ENCODE results near the gene NR5A2. TPM values are rescaled to one million over a fixed set of nuclear protein-coding genes. Genes with fewer than 3 reads are reported as not detected.

Gene NR5A2
- total RNA-seq, 4 donors from 2014 or later: 5.0 to 21.5 (median 11.8) TPM

DNA sequence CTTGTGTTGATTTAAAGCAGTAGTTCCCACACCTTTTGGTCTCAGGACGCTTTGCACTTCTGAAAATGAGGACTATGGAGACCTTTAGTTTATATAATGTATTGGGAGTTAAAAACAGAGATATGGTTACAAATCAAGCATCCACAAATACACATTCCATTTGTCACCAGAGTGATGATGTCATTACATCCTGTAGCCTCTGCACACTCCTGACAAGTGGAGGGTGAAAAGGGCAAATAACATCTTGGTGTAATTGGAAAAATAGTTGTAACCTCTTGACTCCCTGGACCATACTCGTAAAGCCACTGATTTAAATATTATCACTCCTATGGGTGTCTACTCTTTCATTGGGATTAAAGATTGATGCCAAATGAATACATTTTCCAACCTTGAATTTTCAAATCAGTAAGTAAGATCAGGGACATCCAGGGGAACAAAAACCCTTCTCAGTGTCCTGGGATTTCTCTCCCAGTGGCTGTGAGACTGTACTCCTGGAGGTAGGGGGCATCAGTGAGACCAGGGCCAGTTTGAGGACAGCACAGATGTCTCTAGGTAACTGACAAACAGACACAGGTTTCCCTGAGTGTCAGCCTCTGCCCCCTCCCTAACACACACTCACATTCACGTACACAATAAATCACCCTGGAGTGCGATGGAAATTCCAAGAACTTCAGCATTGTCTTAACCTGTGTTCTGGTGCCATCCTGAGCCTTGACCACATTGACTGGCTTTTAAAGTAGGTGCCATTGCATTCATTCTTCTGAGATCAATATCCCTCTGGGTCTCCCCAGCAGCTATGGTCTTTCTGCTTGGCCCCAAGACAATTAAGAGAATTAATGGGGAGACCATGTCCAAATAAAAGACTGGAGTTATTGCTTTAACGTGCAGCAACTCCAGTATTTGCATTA, 63.0 kb downstream of the NR5A2 start:
- TF ChIP-seq, protein P1, sequence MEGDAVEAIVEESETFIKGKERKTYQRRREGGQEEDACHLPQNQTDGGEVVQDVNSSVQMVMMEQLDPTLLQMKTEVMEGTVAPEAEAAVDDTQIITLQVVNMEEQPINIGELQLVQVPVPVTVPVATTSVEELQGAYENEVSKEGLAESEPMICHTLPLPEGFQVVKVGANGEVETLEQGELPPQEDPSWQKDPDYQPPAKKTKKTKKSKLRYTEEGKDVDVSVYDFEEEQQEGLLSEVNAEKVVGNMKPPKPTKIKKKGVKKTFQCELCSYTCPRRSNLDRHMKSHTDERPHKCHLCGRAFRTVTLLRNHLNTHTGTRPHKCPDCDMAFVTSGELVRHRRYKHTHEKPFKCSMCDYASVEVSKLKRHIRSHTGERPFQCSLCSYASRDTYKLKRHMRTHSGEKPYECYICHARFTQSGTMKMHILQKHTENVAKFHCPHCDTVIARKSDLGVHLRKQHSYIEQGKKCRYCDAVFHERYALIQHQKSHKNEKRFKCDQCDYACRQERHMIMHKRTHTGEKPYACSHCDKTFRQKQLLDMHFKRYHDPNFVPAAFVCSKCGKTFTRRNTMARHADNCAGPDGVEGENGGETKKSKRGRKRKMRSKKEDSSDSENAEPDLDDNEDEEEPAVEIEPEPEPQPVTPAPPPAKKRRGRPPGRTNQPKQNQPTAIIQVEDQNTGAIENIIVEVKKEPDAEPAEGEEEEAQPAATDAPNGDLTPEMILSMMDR (IDR thresholded peaks at IDR 0.05): no peak
- no peak for TF ChIP-seq POLR2A (IDR thresholded peaks at IDR 0.05)
- no peak for DNase-seq
- H3K4me3 ChIP-seq: no peak overlapping the region
- H3K9me3 ChIP-seq: no peaks in the 10 kb centered on the region
- intact Hi-C loops (cut with DNase I; ENCODE audit: low total_unique reads): no loop called here
- no peaks in the 10 kb centered on the region for H3K4me1 ChIP-seq
- H3K27me3 ChIP-seq: no peaks in the 10 kb centered on the region
- H3K27ac ChIP-seq: no peak overlapping the region
- no peaks in the 10 kb centered on the region for H3K36me3 ChIP-seq

DNA sequence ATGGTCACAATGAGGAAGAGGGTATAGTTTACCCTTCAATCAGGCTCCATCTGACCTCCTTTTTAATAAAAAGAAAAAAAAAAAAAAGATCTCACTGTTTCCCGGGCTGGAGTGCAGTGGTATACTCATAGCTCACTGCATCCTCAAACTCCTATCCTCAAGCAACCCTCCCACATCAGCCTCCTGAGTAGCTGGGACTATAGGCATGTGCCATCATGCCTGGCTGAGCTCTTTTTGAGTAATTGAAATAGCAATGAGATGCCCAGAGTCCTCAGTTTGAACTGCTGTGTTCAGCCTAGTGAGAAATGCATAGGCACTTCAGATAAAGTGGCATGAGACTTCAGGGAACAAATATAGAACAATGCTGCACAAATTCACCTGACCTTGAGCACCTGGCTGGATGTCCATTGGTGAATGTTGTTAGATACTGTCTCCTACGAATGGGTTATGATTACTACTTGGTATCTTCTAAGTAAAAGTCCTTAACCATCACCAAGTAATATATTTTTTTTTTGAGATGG, 67.6 kb downstream of the NR5A2 start:
- H3K36me3 ChIP-seq: no peaks in the 10 kb centered on the region
- intact Hi-C loops (cut with DNase I; ENCODE audit: low total_unique reads): no loop called here
- no peak for TF ChIP-seq POLR2A (IDR thresholded peaks at IDR 0.05)
- TF ChIP-seq, protein P1 (IDR thresholded peaks at IDR 0.05): no peak
- H3K27ac ChIP-seq: no peak overlapping the region
- H3K4me1 ChIP-seq: no peaks in the 10 kb centered on the region
- H3K9me3 ChIP-seq: no peaks in the 10 kb centered on the region
- H3K27me3 ChIP-seq: no peaks in the 10 kb centered on the region
- DNase-seq: no peak
- no peak overlapping the region for H3K4me3 ChIP-seq

DNA sequence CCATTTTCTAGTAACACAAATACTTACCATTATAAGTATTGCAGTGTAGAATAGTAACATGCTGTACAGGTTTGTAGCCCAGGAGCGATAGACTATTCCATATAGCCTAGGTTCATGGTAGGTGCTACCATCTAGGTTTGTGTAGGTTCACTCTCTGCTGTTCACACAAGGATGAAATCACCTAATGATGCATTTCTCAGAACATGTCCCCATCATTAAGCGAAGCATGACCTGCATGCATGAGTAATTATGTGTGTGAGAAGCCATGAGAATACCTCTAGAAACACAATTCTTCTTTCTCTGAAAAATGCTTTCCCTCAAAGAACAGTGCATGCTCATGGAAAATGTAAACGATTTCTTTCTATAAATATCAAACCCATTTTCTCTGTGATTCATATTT, 69.3 kb downstream of the NR5A2 start:
- no peak for DNase-seq
- no peaks in the 10 kb centered on the region for H3K36me3 ChIP-seq
- H3K4me3 ChIP-seq: no peak overlapping the region
- TF ChIP-seq, protein P1 (IDR thresholded peaks at IDR 0.05): no peak
- TF ChIP-seq POLR2A (IDR thresholded peaks at IDR 0.05): no peak
- H3K27ac ChIP-seq: no peak overlapping the region
- no peaks in the 10 kb centered on the region for H3K4me1 ChIP-seq
- intact Hi-C loops (cut with DNase I; ENCODE audit: low total_unique reads): no loop called here
- H3K9me3 ChIP-seq: no peaks in the 10 kb centered on the region
- H3K27me3 ChIP-seq: no peaks in the 10 kb centered on the region

DNA sequence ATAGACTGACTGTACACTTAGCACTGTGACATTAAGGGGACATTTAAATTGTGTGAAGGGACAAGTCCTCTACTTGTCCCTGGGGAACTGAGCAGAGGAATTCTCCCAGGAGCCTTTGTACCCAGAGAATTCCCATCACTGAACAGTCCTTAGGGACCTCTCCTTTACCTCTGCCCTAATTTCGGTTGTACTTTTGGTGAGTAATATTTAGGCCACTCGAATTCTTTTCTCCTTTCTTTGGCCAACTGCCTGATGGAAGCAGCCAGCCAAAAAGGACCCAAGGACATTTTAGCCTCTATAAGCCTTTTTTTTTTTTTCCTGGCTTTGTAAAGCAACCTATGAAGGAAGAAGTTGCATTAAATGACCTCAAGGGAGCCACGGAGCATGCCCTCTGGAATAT, 71.5 kb downstream of the NR5A2 start:
- Histone ChIP-seq H3K36me3 (no peaks in the 10 kb centered on the region), H3K4me1 (no peaks in the 10 kb centered on the region), H3K27me3 (no peaks in the 10 kb centered on the region), H3K27ac (peak overlapping the region in 1 of 2 donors; percentile 59), H3K4me3 (no peak overlapping the region), H3K9me3 (no peaks in the 10 kb centered on the region)
- TF ChIP-seq, protein P1 (IDR thresholded peaks at IDR 0.05): no peak
- TF ChIP-seq POLR2A (IDR thresholded peaks at IDR 0.05): no peak
- intact Hi-C loops (cut with DNase I; ENCODE audit: low total_unique reads): no loop called here
- no peak for DNase-seq

DNA sequence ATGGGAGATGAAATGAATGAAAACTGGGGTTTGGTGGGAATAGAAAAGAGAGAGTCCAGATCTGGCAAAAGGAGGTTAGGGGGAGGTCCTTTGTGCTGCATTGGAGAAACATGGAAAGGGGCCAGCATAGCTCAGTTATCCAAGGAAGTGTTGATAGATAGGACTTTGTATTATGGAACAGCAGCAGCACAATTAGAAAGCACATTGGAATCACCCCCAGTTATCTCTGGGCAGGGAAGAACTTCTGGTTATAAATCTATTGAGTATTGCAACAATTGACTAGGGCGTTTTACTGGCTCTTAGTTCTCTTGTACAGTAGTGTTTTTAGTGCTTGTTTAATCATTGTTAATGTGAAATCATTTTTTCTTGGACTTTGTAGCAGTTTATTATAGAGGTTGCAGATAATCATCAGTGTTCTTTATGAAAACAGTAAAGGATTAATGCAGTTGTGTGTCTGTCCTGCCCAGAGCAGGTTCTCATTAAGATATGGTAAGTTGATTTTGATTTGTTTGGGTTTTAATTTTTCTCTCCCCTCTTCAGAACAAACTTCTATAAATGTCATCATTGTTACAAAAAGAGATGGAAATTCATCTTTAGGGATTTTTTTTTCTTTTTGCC, 76.6 kb downstream of the NR5A2 start:
- intact Hi-C loops (cut with DNase I; ENCODE audit: low total_unique reads): no loop called here
- no peaks in the 10 kb centered on the region for H3K4me1 ChIP-seq
- no peak overlapping the region for H3K27ac ChIP-seq
- no peak for DNase-seq
- TF ChIP-seq, protein P1 (IDR thresholded peaks at IDR 0.05): no peak
- no peak for TF ChIP-seq POLR2A (IDR thresholded peaks at IDR 0.05)
- no peaks in the 10 kb centered on the region for H3K9me3 ChIP-seq
- no peaks in the 10 kb centered on the region for H3K27me3 ChIP-seq
- H3K36me3 ChIP-seq: no peaks in the 10 kb centered on the region
- H3K4me3 ChIP-seq: no peak overlapping the region
